ENCODE data around the gene C5orf34. TPM values are rescaled to one million over a fixed set of nuclear protein-coding genes. Genes with fewer than 3 reads are reported as not detected.
"Not testable (repeated sequence)": the region's sequence is repeated elsewhere in the genome, so short reads cannot be mapped to it uniquely, and the experiment has no call there.

C5orf34 gene
- total RNA-seq, 1 donor, result 10.4 TPM

DNA sequence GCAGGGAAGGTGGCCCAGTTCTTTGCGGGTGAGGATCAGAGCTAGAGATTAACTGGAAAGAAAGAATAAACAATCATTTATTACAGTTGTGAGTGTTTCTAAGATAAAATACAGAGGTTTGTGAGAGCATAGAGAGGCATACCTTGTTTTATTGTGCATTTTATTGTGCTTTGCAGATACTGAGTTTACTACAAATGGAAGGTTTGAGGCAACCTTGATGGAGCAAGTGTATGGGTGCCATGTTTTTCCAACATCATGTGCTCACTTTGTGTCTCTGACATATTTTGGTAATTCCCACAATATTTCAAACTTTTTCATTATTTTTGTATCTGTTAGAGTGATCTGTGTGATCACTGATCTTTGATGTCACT lies 715 bp upstream of the C5orf34 start:
- no peak for DNase-seq (ENCODE audit: low read depth)
- peak overlapping the region; percentile 69 for H3K4me3 ChIP-seq (ENCODE audit: low read depth, low read length)
- no peak for TF ChIP-seq CTCF (IDR thresholded peaks at IDR 0.05; ENCODE audit: insufficient read depth, low read length)

- DNase-seq (ENCODE audit: low read depth), result peak; percentile 71
- no peak for TF ChIP-seq CTCF (IDR thresholded peaks at IDR 0.05; ENCODE audit: insufficient read depth, low read length)
- H3K4me3 ChIP-seq (ENCODE audit: low read depth, low read length), result peak overlapping the region; percentile 69
Measured at GRCh38 chr5:43514471-43514815, 505 bp downstream of the C5orf34 start.

- DNase-seq (ENCODE audit: low read depth), result peak; percentile 4
Measured at GRCh38 chr5:43514025-43514424, 923 bp downstream of the C5orf34 start.

DNA sequence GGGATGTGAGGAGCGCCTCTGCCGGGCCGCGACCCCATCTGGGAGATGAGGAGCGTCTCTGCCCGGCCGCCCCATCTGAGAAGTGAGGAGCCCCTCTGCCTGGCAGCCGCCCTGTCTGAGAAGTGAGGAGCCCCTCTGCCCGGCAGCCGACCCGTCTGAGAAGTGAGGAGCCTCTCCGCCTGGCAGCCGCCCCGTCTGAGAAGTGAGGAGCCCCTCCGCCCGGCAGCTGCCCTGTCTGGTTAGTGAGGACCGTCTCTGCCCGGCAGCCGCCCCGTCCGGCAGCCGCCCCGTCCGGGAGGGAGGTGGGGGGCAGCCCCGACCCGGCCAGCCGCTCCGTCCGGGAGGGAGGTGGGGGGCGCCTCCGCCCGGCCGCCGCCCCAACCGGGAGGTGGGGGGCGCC lies 3.9 kb downstream of the C5orf34 start:
- not testable (repeated sequence) for DNase-seq (ENCODE audit: low read depth); H3K4me3 ChIP-seq (ENCODE audit: low read depth, low read length)

More at GRCh38 chr5:43514025-43514424, 923 bp downstream of the C5orf34 start:
- TF ChIP-seq CTCF (IDR thresholded peaks at IDR 0.05; ENCODE audit: insufficient read depth, low read length), result no peak
- H3K4me3 ChIP-seq (ENCODE audit: low read depth, low read length), result peak overlapping the region; percentile 69

GRCh38 chr5:43498581-43498980 lies 16.4 kb downstream of the C5orf34 start:
- no peak for DNase-seq (ENCODE audit: low read depth)
- H3K4me3 ChIP-seq (ENCODE audit: low read depth, low read length), result no peak overlapping the region
- TF ChIP-seq CTCF (IDR thresholded peaks at IDR 0.05; ENCODE audit: insufficient read depth, low read length), result no peak

DNA sequence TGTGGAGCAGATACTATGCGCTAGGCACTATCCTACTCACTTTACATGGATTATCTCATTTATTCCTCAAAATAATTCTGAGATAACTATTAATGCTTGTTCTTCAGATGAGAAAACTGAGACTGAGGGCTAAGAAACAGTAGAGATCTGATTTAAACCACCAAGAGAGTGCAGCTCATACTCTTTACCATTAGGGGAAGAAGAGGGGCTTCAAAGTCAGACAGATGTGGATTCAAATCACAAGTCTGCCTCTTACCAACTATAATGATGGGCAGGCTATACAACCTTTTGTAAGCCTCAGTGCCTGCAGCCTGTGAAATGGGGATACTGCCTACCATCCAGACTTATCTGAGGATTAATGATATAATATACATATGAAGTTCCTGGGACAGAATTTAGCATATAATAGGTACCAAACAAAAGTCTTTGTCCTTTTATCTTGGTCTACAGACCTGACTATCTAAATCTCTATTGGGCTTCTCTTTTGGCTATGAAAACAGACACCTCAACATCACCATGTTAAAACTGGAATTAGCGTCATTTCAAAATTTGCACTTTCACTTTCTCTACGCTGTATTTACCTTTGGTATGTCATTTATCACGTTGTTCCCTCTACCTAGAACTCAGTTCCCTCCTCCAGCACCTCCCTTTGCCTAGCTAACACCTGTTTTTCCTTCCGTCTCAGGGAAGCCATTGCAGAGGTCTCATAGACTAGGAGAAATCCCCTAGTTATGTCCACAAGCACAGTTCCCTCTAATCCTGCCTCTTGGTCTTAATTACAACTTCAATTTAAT lies 17.4 kb downstream of the C5orf34 start:
- no peak for DNase-seq (ENCODE audit: low read depth)
- H3K4me3 ChIP-seq (ENCODE audit: low read depth, low read length), result no peak overlapping the region
- TF ChIP-seq CTCF (IDR thresholded peaks at IDR 0.05; ENCODE audit: insufficient read depth, low read length), result no peak

GRCh38 chr5:43491326-43491725 lies 23.6 kb downstream of the C5orf34 start:
- no peak for DNase-seq (ENCODE audit: low read depth)
- H3K4me3 ChIP-seq (ENCODE audit: low read depth, low read length), result no peak overlapping the region
- no peak for TF ChIP-seq CTCF (IDR thresholded peaks at IDR 0.05; ENCODE audit: insufficient read depth, low read length)

All from fibroblast of the aortic adventitia (primary cell).